Vagina (tissue), 2 donors: Measurements from ENCODE around the gene STK38L.

Source experiments
- CTCF ChIP-seq, 3 experiments: fragments of 450-650 bp in 2 of 3; fragments of 200-600 bp in 1 of 3; sonication (generic) in 1 of 3; IDR thresholded peaks; one replicate each; pipeline ENCODE4 v1.5.1; 2017 to 2019; ENCODE audit warnings: antibody characterized with exemption in 3 of 3, mild to moderate bottlenecking in 2 of 3, moderate library complexity in 2 of 3
- POLR2A ChIP-seq, 2 donors: fragments of 450-650 bp; IDR thresholded peaks; one replicate each; pipeline ENCODE4 v1.6.1; 2017; ENCODE audit warnings: antibody characterized with exemption in 2 of 2, mild to moderate bottlenecking in 2 of 2, moderate library complexity in 2 of 2
- POLR2AphosphoS5 ChIP-seq, 2 donors: sonication (generic); formaldehyde crosslinking; IDR thresholded peaks; one replicate each; pipeline ENCODE4 v1.9.0; 2017; ENCODE audit warnings: antibody characterized with exemption in 2 of 2, mild to moderate bottlenecking in 2 of 2, low read depth in 1 of 2; ENCODE audit not compliant: insufficient read depth in 1 of 2

- TF ChIP-seq POLR2A (IDR thresholded peaks at IDR 0.05) (no peak), CTCF (IDR thresholded peaks at IDR 0.05) (no peak), POLR2AphosphoS5 (IDR thresholded peaks at IDR 0.05; ENCODE audit: insufficient read depth in 1 of 2, low read depth in 1 of 2) (peak in 1 of 2 donors; percentile 70)
Measured at GRCh38 chr12:27284751-27285150, 40.7 kb downstream of the STK38L start.
